NCI-H774 (cell line): ENCODE measurements around the gene SLC16A11.
A peak's percentile ranks its signal among the peaks of the same experiment; 100 is the strongest.
"Not testable (repeated sequence)": the region's sequence is repeated elsewhere in the genome, so short reads cannot be mapped to it uniquely, and the experiment has no call there.

Experiments used
- DNase-seq: peaks from one replicate; lab custom pipeline; 2025; lab: John Stamatoyannopoulos, UW

The SLC16A11 gene

DNA sequence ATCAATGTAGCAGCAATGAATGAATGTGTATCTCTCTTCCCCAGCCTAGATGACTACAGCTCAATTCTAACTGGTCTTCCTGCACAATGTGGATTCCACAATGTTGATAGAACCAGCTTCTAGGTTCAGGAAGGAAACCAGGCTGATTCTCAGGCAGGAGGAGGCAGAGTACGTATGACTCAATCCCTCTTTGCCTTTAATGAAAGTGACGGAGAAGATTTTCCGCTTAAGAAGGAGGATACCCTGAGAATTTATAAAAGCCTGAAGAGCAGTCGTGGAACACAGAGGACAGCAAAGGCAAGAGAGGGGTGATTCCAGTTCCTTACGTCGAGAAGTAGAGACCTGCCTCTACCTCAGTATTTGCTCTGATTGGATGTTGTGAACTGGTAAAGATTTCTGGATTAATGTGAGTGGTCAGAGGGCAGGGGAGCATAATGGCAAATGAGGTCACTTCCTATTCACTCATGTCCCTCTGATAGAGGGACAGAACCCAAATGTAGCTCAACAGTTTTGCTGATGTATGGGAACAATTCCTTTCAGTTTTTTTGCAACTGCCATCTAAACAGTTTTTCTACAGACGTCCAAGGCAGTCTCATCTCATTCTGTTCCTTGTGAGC, 15.0 kb upstream of the SLC16A11 start:
- DNase-seq = no peak

DNA sequence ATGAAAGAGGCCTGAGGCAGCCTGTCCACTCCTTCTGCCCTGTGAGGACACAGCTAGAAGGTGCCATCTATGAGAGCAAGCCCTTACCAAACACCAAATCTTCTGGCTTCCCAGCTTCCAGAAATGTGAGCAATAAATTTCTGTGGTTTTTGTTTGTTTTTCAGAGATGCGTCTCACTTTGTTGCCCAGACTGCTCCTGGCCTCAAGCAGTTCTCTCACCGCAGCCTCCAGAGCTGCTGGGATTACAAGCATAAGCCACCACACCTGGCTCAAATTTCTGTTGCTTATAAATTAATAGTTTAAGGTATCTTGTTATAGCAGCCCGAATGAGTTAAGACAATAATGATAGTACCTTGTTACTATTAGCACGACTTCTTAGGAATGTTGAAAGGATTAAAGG, 12.5 kb upstream of the SLC16A11 start:
- no peak for DNase-seq

DNA sequence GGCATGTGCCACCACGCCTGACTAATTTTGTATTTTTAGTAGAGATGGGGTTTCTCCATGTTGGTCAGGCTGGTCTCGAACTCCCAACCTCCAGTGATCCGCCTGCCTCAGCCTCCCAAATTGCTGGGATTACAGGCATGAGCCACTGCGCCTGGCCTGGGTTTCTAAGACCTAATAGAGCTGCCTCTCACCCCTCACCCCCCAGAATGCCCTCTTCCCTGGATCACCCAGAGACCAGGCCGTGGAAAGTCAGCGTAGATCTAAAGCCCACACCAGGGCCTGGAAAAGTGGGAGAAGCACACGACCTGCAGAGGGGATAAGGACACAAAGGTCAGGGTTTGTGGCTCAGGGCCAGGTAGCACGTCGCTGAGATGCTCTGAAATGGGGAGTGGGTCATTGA, 6.7 kb upstream of the SLC16A11 start:
- not testable (repeated sequence) for DNase-seq

DNA sequence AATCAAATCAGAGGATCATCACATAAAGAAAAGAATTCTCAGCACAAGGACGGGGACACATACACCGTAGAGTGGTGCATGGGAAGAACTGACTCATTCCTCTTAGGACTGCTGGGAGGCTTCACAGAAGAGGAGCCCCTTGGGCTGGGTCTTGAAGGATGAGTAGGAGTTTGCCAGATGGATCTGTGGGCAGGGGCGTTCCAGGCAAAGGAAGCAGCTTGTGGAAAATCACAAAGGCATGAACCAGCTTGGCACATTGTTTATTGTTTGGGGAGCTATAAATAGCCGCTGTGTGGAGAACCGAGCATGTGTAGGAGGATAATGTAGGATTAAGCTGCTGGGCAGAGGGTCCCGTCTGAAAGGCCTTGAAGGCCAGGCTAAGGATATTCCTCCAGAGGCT, 5.1 kb upstream of the SLC16A11 start:
- DNase-seq = no peak

DNA sequence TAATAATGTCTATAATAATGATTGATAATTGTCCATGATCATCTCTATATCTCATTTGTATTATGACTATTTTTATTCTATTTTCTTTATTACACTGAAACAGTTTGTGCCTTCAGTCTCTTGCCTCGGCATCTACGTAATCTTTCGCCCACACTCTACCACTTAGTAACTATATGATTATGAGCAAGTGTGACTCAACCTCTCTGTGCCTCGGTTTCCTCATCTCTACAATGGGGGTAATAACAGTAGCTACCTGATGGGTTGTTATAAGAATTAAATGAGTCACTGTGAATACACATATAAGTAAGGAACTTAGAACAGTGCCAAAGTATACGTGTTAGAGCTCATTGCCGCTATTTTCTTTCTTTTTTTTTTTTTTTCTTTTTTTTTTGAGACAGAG, 3.7 kb upstream of the SLC16A11 start:
- no peak for DNase-seq

DNA sequence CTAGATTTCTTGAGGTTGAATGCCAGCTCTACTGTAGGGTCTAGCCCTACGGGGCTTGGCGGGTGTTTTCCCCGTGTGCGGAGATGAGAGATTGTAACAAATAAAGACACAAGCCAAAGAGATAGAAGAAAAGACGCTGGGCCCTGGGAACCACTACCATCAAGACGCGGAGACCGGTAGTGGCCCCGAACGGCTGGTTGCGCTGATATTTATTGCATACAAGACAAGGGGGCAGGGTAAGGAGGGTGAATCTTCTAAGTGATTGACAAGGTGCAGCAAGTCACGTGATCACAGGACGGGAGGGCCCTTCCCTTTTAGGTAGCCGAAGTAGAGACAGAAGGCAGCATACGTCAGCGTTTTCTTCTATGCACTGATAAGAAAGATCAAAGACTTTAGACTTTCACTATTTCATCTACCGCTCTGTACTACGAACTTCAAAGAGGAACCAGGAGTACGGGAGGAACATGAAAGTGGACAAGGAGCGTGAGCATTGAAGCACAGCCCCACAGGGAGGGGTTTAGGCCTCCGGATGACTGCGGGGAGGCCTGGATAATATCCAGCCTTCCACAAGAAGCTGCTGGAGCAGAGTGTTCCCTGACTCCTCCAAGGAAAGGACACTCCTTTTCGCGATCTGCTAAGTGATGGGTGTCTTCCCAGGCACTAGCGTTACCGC, 3.0 kb upstream of the SLC16A11 start:
- DNase-seq = not testable (repeated sequence)

DNA sequence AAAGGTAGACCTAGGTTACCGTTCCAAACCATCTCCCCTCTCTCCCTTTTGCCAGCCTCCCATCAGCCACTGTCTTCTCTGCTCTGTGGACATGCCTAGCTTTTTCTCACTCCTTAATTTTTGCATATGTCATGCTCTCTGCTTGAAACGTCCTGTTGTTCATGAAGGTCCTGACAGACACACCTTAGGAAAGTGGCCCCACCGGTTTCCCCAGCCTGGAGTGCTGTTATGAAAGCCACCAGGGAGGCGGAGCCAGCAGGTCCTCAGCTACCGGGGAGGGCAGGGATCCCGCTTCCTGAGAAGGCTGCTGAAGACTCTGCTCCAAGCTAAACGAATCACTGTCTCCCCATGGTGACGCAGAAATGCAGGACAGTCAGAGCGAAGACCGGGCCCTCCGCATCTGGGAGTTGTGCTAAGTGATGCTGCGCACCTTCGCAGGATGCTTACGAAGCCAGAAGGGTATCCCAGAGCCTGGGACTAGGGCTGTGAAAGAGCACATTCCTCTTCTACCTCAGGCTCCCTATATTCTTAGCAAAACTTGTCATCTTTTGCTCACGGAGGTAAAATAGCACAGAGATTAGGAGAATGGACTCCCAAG, 2.3 kb upstream of the SLC16A11 start:
- DNase-seq = no peak

DNA sequence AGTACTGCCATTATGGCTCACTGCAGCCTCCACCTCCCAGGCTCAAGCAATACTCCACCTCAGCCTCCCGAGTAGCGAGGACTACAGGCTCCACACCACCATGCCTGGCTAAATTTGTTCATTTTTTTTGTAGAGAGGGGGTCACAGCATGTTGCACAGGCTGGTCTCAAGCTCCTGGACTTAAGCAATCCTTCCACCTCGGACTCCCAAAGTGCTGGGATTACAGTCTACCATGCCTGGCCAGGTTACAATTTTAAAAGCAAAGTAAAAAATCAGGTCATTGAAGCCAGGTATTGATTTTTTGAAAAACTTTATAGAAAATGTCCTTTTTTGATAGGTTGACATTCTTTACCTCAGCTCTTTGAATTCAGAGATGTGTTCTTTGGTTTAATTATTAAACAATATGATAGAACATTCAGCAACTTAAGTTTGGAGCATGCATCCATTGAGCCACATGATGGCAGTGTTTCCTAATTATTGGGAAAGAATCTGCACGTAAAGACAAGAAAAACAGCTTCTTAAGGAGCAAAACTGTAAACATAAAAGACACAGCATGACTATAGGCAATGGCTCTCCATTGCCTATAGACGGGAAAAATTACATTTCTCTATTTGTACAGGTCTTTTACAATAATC, 1.7 kb upstream of the SLC16A11 start:
- peak; percentile 6 for DNase-seq

DNA sequence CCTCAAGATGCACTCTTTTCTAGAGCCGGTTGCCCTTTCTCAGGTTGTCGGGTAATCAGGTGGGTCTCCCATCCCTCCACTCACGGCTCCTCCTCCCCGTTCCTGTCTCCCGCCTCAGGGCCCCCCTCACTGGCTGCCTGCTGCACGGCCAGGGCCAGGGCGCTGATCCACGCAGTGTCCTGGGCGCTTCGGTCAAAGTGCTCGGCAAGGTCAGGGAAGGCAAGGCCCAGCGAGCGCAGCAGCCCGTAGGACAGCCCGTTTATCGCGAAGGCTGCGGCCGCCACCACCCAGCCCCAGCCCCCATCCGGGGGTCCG, 753 bp downstream of the SLC16A11 start:
- DNase-seq = no peak

DNA sequence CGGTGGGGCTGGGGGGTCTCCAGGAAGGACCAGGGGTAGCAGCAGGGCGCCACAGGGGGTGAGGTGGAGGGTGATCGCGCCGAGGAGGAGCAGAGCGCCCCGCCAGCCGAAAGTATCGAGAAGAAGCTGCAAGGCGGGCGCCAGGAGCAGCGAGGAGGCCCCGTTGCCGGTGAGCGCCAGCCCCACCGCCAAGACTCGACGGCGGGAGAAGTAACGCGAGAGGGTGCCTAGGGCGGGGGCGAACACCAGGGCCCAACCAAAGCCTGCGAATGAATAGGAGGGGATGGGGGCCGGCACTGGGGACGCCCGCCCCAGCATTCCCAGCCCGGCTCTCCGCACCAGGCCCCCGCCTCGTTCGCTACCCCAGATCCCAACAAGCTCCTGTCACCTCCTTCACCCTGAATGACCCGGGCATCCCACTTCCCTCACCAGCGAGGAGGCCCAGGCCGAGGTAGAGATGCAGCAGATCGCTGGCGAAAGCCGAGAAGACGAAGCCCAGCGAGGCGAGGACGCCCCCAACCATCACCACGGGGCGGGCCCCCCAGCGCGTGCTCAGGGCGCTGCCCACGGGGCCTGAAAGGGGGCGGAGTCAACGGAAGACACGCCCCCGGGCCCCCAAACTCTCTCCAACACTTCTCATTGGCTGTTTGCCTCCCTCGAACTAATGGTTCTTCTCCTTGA, 1.3 kb downstream of the SLC16A11 start:
- DNase-seq = no peak

DNA sequence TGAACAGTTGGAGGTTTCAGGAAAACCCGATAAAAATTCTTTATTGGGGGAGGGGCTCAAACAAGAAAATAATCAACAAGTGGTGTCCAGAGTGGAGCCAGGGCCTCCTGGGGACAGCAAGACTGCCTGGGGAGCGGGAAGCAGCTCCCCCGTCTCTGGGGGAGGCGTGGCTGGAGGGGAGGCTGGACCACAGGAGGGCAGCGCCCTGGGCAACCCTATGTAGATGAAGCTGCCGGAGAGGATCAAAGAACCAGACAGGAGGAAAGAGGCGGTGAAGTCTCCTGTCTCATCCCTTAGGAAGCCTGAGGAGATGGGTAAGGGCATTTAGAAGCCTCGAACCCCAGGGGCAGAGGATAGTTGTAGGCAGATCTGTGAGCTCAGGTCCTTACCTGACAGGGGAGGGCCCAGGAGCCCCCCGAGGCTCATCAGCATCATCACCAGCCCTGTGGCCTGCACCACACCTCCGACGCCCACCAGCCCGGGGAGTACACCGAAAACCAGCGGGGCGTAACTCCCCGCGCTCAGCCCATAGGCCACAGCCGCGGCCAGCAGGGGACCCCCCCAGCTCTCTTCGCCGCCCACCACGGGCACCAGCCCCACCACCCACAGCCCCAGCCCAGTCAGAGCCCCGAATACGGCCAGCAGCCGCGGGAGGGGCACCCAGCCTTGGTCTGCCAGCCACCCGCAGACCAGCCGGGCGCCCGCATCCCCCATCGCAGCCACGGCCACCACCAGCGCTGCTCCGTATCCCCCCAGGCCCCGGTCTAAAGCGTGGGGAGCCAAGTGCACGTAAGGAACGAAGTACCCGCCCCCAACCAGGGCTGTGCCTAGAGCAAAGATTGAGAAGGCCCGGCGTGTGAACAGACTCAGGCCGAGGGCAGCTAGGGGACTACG, 2.0 kb downstream of the SLC16A11 start:
- no peak for DNase-seq

DNA sequence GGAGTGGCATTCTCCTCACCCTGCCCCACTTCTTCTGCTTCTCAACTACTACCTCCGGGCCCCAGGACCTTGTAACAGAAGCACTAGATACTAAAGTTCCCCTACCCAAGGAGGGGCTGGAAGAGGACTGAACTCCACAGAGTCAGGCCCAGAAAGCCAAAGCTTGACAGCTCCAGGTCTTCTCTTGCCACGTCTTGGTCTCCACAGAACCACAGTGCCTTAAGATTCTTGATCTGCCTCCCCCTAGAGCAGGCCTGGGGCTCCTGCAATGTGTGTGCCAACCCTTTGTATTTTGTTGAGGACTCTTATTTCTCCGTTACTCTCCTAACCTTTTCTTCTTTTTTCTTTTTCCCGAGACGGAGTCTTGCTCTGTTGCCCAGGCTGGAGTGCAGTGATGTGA, 4.1 kb downstream of the SLC16A11 start:
- DNase-seq = no peak

DNA sequence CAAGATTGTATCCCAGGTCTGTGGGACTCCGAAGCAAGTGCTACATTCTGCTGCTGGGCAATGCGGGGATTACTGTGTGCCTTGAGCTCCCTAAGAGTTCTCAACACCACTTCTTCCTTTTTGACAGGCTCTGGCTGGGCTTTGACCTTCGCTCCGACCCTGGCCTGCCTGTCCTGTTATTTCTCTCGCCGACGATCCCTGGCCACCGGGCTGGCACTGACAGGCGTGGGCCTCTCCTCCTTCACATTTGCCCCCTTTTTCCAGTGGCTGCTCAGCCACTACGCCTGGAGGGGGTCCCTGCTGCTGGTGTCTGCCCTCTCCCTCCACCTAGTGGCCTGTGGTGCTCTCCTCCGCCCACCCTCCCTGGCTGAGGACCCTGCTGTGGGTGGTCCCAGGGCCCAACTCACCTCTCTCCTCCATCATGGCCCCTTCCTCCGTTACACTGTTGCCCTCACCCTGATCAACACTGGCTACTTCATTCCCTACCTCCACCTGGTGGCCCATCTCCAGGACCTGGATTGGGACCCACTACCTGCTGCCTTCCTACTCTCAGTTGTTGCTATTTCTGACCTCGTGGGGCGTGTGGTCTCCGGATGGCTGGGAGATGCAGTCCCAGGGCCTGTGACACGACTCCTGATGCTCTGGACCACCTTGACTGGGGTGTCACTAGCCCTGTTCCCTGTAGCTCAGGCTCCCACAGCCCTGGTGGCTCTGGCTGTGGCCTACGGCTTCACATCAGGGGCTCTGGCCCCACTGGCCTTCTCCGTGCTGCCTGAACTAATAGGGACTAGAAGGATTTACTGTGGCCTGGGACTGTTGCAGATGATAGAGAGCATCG, 5.6 kb downstream of the SLC16A11 start:
- DNase-seq = no peak

DNA sequence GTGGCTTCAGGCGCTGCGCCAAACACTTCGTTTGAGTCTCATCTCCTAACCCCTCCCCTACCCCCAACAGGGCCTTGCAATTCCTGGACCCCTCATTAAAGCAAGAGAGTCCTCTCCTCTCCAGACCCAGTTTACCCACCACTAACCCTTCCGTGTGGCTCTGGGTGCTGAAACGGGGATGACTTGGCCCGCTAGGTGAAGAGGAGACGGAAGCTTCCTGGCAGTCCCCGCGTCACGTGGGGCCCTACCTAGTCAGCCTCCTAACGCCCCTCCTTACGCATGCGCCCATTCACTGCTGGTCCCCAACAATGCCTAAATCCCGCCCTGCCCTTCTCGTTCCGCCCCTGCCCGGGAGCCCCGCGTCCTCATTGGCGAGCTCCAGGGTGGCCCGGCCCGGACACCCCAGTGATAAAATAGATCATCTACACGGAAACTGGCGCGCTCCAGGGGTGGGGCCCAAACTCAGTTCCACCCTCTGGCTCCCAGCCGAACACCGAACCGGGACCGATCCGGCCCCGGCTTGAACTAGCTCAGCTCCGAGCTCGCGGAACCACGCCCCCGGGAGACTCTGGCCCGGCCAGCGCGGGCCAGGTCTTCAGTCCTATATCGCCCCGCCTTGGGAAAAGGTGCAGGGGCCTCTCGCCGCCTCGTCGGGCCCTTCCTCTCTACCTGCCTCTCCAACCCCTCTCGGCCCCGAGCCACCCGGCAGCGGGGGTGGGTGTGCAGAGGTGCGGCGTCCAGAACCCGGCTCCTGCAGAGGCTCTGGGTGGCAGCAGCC, 8.1 kb downstream of the SLC16A11 start, which contains the start of gene SLC16A13:
SLC16A13 (plus strand) TSS at position 425 of the 778 bp plus-strand sequence. CDS start 368 bp downstream, outside the sequence.
- peak; percentile 87 for DNase-seq

DNA sequence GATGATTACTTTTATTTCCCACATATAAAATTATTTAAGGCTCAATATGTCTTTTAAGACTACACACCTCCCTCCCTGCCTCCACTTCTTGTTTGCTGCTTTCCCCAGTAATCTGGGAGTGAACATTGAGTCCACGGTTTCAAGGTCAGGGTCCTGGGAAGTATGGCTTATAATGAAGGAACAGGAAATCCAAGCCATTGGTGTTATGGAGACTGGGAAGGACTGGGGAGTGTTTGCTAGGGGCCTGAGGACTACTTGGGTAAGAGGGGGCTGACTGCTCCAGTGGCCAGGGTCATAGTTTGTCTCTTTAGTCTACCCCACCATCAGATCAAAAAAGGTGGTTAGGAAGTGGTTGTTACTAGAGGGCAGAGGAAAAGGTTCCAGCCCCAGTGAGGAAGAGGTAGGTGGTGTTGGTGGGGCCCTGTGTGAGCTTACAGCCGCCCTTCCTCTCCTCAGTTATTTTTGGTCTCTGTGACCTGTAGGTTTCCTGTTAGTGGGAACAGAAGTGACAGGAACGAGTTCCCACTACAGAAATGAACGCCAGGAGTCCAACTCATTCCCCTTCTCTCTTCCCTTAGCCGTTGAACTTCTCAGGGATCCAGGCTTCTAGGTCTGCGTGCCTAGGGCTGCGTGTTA, 8.8 kb downstream of the SLC16A11 start:
- no peak for DNase-seq

DNA sequence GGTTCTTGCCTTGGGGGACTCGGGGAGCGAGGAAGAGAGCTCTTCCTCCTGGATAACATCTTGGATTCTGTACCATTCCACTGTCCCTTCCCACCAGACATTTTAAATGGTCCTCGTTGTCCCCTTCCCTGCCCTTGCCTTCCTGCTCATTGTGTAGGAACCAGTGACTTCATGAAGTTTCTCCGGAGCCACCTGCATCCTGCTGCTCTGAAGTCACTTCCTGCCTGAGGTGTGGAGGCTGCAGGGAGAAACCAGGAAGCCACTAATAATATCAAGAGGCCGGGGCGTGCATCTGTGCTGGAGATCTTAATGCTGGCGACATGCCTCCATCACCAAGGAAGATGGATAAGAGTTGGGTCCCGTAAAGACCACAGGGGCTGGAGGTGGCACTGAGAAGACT, 14.2 kb downstream of the SLC16A11 start:
- no peak for DNase-seq

DNA sequence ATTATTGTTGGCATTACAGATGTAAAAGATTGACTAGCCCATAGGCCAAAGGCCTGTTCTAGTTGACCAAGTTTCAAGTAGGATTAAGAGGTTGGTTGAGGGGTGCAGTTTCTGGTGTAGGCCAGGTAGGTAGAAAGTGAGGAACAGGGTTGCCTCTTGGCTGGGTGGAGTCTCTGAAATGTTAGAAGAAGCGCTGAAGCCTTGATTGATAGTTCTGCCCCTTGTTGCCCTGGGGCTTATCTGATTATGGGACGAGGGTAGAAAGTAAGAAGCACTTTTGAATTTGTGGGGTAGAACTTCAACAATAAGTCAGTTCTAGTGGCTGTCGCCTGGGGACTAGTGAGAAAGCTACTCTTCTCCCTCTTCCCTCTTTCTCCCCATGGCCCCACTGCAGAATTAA, 14.8 kb downstream of the SLC16A11 start:
- DNase-seq = no peak

DNA sequence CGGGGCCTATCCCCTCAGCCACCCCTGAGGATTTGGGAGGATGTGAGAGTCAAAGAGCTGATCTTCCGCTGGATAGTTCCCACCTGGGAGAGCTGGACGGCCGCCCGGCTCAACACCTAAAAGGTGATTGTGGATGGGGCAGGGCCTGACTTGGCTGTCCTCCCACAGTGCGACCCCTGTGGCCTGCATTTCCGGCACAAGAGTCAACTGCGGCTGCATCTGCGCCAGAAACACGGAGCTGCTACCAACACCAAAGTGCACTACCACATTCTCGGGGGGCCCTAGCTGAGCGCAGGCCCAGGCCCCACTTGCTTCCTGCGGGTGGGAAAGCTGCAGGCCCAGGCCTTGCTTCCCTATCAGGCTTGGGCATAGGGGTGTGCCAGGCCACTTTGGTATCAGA, 16.6 kb downstream of the SLC16A11 start:
- no peak for DNase-seq

DNA sequence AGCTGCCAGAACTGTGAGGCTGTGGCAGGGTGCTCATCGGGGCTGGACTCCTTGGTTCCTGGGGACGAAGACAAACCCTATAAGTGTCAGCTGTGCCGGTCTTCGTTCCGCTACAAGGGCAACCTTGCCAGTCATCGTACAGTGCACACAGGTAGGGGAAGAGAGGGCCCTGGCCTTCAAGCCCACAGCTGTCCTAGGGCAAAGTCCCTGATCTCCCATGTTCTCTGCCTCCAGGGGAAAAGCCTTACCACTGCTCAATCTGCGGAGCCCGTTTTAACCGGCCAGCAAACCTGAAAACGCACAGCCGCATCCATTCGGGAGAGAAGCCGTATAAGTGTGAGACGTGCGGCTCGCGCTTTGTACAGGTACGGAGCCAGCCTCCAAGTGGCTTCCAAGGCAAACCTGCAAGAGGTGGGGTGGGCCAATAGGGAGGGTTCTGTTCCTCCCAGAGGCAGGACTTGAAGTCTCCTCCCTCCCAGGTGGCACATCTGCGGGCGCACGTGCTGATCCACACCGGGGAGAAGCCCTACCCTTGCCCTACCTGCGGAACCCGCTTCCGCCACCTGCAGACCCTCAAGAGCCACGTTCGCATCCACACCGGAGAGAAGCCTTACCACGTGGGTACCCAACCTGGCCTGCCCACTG, 17.3 kb downstream of the SLC16A11 start:
- no peak for DNase-seq
